ENCODE results near the gene GPC1.
"Not testable (repeated sequence)": the region's sequence is repeated elsewhere in the genome, so short reads cannot be mapped to it uniquely, and the experiment has no call there.

The GPC1 gene

GRCh38 chr2:240469239-240469636, 33.8 kb downstream of the GPC1 start:
- DNase-seq = no peak

DNA sequence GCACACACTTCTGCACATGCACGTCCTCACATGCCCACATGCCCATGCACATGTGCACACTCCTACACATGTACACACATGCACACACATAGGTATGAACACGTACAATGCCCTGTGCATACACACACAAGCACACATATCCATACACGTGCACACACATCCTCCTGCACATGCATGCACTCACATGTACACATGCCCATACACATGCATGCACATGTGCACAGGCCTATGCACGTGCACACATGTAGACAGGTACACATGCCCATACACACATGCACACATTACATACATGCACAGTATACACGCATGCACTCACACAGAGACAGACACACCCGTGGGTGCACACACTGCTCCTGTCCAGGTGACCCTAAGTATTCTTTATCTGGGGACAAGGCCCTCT, 34.3 kb downstream of the GPC1 start:
- no peak for DNase-seq

- no peak for DNase-seq
Measured at GRCh38 chr2:240472078-240472790, 36.8 kb downstream of the GPC1 start.

- no peak for DNase-seq
Measured at GRCh38 chr2:240473211-240473610, 37.7 kb downstream of the GPC1 start.

- no peak for DNase-seq
Measured at GRCh38 chr2:240477916-240478315, 42.5 kb downstream of the GPC1 start.

- no peak for DNase-seq
Measured at GRCh38 chr2:240478346-240479110, 43.1 kb downstream of the GPC1 start.

GRCh38 chr2:240479111-240479501, 43.6 kb downstream of the GPC1 start:
- no peak for DNase-seq

DNA sequence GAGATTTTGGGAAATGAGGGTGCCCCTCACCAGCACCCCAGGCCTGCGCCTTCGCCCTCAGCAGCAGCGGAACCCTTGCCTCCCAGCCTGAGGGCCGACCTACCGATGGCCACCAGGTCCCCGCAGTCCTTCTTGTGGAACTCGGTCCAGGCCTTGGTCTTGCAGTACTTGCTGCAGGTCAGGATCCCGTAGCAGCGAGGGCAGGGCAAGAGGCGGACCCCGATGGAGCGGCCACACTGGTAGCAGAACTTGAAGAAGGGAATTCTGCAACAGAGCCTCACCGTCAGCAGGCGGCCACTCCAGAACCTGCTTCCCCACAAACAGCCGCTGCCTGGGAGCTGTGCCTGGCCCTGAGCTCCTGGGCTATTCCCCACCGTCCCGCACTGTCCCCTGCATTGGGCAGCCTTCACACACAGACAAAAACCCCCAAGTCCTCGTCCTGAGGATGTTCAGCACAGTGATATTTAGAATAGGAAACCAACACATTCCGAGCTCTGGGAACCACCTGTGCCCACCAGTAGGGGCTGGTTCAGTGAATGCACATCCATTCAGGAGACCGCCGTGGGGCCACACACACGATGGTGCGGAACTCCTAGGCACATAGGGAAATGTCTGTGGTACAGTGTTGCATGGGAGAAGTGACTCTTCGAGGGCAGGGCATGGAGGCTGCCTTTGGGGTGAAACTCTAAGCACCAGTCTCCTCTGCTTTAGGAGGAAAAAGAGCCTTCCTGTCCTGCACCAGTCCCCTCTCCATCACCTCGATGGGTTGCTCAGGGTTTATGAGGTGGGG, 45.6 kb downstream of the GPC1 start:
- DNase-seq = no peak

- no peak for DNase-seq
Measured at GRCh38 chr2:240481720-240482119, 46.3 kb downstream of the GPC1 start.

DNA sequence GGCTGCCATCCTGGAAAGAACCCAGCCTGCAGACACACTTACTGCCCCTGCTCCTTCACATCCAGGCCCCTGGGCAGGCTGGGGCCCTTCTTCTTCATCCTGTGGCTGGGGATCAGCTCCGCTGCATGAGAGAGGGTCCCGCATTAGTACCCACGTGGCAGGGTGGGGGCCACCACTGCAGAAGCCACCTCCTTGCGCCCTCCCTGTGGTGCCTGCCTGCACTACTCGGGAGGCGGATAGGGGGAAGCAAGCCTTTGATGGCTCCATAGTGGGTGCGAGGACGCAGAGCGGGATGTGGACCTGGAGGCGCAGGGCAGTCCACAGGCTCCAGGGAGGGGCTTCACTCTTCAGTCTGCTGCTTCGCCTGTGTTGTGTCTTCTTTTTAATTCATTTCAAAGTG, 46.7 kb downstream of the GPC1 start:
- no peak for DNase-seq

- DNase-seq = no peak
Measured at GRCh38 chr2:240491483-240491882, 56.0 kb downstream of the GPC1 start.

GRCh38 chr2:240494194-240494793, 58.8 kb downstream of the GPC1 start:
- no peak for DNase-seq

- DNase-seq = not testable (repeated sequence)
Measured at GRCh38 chr2:240494942-240495341, 59.5 kb downstream of the GPC1 start.

GRCh38 chr2:240497082-240497481, 61.6 kb downstream of the GPC1 start:
- DNase-seq = not testable (repeated sequence)

GRCh38 chr2:240498171-240498957, 62.9 kb downstream of the GPC1 start:
- no peak for DNase-seq

- DNase-seq = no peak
Measured at GRCh38 chr2:240498958-240499260, 63.4 kb downstream of the GPC1 start.

DNA sequence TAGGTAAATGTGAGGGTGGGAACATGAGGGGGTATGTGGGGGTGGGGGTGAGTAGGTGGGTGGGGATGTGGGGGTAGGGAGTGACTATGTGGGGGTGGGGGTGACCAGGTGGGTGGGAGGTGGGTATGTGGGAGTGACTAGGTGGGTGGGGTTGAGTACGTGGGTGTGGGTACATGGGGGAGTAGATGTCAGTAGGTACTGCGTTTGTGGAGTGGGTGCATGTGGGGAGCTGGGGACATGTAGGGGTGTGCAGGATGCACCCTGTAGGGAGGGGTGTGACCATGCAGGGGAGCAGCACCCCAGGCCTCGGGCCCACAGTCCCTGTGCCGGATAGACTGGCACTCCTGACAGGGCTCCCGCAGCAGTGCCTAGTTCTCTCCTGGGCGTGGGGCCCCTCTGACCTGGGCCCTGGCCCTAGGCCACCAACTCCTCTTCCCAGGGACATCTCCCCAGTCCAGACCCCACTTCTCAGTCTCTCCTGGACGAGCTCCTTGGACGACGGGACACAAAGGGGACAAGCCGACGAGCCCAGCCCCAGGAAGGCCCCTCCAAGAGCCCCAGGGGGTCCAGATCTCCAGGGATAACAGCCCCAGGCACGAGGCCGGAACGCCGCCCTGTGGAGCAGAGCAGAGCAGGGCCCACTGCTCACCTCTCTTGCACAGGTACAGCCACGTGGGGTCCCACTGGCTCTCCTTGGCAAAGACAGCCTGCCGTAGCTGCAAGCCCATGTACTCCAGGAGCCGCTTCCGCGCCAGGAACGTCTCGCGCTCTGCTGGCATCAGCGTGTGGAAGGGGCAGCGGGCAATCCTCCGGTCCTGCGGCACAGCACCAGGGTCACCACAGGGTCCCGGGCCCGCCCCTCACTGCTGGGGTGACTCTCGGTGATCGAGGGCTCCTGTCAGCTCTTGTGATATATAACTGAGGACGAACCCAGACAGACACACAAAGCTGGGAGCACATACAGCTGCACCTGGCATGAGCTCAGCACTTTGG, 64.1 kb downstream of the GPC1 start:
- DNase-seq = no peak

DNA sequence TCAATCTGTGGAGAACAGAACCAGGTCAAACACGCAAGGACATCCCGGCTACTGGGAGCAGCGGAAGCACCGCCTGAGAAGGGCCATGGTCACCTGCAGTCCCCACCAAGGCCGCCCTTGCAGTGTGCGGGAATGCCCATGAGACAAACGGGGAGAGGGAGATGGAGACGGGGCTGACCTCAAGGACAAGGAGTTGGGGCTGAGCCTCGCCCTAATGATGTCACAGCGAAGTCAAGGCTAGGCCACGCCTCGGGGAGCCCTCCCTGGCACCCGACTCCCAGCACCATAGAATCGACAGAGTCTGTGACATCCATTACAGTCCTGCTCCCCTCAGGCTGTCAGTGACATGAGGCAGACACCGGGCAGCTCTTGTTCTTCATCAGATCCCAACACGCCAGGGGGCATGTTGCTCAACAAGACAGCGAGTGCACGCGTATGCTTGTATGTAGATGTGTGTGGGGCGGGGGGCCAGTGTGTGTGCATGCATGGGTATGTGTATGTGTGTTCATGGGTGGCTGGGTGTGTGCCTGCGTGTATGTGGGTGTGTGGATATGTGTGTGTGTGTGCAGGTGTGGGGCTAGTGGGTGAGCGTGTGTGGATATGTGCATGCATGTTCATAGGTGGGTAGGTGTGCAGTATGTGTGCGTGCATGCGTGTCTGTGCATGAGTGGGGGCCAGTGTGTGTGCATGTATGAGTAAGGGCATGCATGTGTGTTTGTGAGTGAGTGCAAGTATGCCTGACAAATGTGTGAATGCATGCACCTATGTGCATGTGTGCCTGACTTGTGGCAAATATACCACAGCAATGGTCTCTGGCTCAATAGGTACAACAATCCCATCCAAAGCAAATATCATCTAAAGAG, 65.3 kb downstream of the GPC1 start:
- no peak for DNase-seq

DNA sequence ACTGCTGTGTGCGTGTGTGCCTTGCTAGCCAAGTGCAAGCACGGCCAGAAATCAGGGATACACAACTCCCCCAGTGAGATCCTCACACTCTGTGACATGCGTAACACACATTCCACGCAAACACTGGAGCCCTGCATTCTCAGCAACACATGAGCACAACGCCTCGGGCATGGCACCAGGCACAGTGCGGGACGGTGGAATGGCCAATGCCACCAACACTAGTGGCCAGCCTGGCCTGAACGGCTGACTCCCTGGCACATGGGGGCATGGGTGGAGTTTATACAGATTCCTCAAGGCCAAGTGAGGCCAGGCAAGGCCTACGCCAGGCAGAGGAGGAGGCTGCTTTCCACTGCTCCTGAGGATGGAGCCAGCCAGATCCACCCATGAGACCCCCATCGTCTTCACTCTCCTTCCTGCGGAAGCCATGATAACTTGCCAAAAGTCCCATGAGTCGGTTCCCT, 66.1 kb downstream of the GPC1 start:
- no peak for DNase-seq

DNA sequence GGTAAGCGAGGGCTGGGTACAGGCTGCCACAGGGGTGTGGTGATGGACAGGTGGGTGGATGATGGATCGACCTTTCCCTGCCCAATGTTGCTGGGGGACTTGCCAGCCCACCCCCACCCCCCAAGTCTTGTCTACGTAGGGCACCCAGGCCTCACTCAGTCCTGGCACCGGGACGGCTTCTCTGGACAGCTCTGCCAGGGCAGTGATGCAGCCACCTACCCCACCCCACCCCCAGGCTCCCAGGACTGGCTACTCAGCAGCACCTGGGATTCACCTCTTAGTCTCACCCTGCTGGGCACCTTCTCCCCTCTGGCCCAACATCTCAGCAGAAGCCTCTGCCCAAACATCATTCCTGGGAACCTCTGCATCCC, 66.6 kb downstream of the GPC1 start:
- no peak for DNase-seq
